ENCODE measurements around the gene MAN2C1.

- TF ChIP-seq CTCF (IDR thresholded peaks at IDR 0.05) (no peak), ZFX (IDR thresholded peaks at IDR 0.05; ENCODE audit: borderline replicate concordance) (no peak)
Measured at GRCh38 chr15:75403892-75404291, 35.5 kb upstream of the MAN2C1 start.
